Spinal cord (tissue), 10 donors: ENCODE data around the gene SLC12A7. TPM values are rescaled to one million over a fixed set of nuclear protein-coding genes. Genes with fewer than 3 reads are reported as not detected.

Experiments used
- DNase-seq, 6 donors: peaks; one replicate each; pipeline versions ENCODE4 v3.0.0 to v3.0.0-alpha.2; 2013 to 2015; ENCODE audit warnings: low spot score in 6 of 6, low read depth in 4 of 6
- H3K27ac ChIP-seq: one replicate; pipeline ENCODE4 v1.5.1; 2013; ENCODE audit warnings: low read depth, low read length, control low read depth
- H3K27me3 ChIP-seq: one replicate; pipeline ENCODE4 v1.6.1; 2013; ENCODE audit warnings: low read length; ENCODE audit not compliant: control insufficient read depth, insufficient read depth
- H3K36me3 ChIP-seq: one replicate; pipeline ENCODE4 v1.6.1; 2013; ENCODE audit warnings: low read length; ENCODE audit not compliant: control insufficient read depth, insufficient read depth
- H3K4me1 ChIP-seq: one replicate; pipeline ENCODE4 v1.6.1; 2013; ENCODE audit warnings: low read length; ENCODE audit not compliant: control insufficient read depth, insufficient read depth
- H3K4me3 ChIP-seq: one replicate; pipeline ENCODE4 v1.5.1; 2013; ENCODE audit warnings: low read depth, low read length, control low read depth
- H3K9me3 ChIP-seq: one replicate; pipeline ENCODE4 v1.6.1; 2013; ENCODE audit warnings: low read length; ENCODE audit not compliant: control insufficient read depth, insufficient read depth
- WGBS: methylation state at CpG from one replicate; pipeline ENCODE4 v1.1.5; 2013; ENCODE audit warnings: missing lambda C conversion rate; ENCODE audit not compliant: insufficient coverage; 5-methylcytosine and 5-hydroxymethylcytosine counted together
- polyA plus RNA-seq, 2 donors: library from polyadenylated mRNA; unstranded; fragments of 120-200 nt; gene quantifications; one replicate each; pipeline ENCODE4 v1.2.1, GENCODE V29; 2013; ENCODE audit not compliant: insufficient read length in 2 of 2
- total RNA-seq, 2 donors: library from RNA; depleted of rRNA in 1 of 2; stranded (reverse); fragments of 120-200 nt in 1 of 2; fragments of >200 nt in 1 of 2; gene quantifications; one replicate each; pipeline versions ENCODE4 v1.2.3 to v1.2.4, GENCODE V29; 2013 to 2014
- donor health status: healthy.

Gene SLC12A7
- total and polyA plus RNA-seq, 4 donors, result 8.7 to 21.3 (median 16.4) TPM

DNA sequence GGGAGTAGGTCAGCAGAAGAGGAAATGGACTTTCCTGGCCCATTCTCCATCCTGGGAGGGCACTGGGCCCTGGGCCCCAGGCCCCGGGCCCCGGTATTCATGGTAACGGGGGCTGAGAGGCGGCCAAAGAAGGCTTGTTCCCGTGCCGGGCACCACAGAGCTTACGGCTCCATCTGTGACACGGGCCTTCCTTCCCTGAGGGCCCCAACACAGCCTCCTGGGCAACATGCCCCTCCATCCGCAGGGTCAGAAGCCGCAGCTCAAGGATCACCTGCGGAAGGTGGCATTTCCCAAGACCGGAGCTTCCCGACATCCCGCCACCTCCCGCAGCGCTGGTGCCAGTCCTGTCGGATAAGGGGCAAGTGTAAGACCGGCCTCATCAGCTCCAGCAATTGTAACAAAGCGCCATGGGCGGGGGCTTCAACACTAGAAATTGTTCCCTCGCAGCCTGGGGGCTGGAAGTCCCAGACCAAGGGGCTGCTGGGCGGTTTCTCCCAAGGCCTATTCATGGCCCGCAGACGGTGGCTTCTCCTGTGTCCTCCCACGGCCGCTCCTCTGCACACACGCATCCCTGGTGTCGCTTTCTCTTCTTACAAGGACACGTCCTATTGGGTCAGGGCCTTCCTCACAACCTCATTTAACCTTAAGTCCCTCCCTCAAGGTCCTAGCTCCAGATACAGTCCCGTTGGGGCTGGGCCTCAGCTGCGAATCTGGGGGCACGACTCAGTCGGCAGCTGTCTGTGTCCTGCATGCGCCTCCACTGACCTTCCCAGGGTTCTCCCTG lies 31.2 kb upstream of the SLC12A7 start:
- Histone ChIP-seq H3K4me3 (no peak overlapping the region), H3K4me1 (peaks cover 15% of the 10 kb centered on the region), H3K27ac (no peak overlapping the region), H3K27me3 (no peaks in the 10 kb centered on the region), H3K36me3 (peaks cover 5% of the 10 kb centered on the region), H3K9me3 (no peaks in the 10 kb centered on the region)
- no peak for DNase-seq
- WGBS, result 84% methylated on average over 34 of the region's 34 CpGs

- Histone ChIP-seq H3K27ac (no peak overlapping the region), H3K4me1 (peaks cover 15% of the 10 kb centered on the region), H3K9me3 (no peaks in the 10 kb centered on the region), H3K4me3 (no peak overlapping the region), H3K36me3 (peaks cover 5% of the 10 kb centered on the region), H3K27me3 (no peaks in the 10 kb centered on the region)
- 45% methylated on average over 5 of the region's 6 CpGs for WGBS
- DNase-seq, result no peak
Observed at GRCh38 chr5:1141834-1142233, 30.0 kb upstream of the SLC12A7 start.

GRCh38 chr5:1140818-1141189 lies 28.9 kb upstream of the SLC12A7 start:
- Histone ChIP-seq H3K27ac (no peak overlapping the region), H3K9me3 (no peaks in the 10 kb centered on the region), H3K27me3 (no peaks in the 10 kb centered on the region), H3K4me3 (no peak overlapping the region), H3K36me3 (peaks cover 5% of the 10 kb centered on the region), H3K4me1 (peaks cover 16% of the 10 kb centered on the region)
- no peak for DNase-seq
- 85% methylated on average over 15 of the region's 15 CpGs for WGBS

- Histone ChIP-seq H3K4me1 (peaks cover 16% of the 10 kb centered on the region), H3K4me3 (no peak overlapping the region), H3K9me3 (no peaks in the 10 kb centered on the region), H3K36me3 (peaks cover 5% of the 10 kb centered on the region), H3K27ac (no peak overlapping the region), H3K27me3 (no peaks in the 10 kb centered on the region)
- WGBS, result 62% methylated on average over 16 of the region's 23 CpGs
- DNase-seq, result peak in 2 of 6 donors; percentile 33 to 39
Observed at GRCh38 chr5:1140171-1140817, 28.4 kb upstream of the SLC12A7 start.

DNA sequence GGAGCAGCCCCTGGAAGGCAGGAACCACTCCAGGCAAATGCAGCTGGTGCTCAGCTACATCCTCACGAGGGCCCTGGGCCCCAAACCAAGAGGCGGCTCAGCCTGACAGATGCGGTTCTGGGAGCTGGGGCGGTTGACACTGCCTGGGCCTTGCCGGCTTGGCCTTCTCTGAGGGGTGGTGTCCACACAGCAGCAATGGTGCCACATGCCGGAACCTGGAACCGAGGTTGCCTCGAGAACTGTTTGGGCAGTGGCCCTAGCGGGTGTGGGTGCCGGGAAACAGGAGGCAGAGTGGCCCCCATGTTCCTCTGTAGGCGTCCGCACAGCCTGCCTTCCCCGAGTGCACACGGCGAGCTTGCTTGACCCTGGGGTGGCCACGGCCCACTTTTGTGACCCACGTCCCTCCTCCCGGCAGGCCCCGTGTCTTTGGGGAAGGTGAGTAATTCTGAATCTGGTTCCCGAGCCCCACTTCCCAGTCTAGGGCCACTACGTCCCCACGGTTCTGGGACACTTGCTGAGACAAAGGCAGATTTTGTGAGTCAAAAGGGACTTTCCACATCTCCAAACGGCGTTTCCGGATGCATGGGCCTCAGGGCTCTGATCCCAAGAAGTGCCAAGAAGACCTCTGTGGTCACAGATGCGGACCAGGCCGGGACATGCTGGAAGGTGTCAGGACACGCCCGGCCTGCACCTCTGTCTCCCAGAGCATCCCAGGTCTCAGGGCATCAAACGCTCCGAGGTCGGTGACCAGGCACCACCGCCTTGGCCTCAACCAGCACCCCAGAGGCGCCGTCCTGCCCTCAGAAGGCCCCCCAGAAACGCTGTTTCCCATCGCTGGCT lies 27.7 kb upstream of the SLC12A7 start:
- DNase-seq, result no peak
- Histone ChIP-seq H3K4me1 (peaks cover 16% of the 10 kb centered on the region), H3K9me3 (no peaks in the 10 kb centered on the region), H3K36me3 (peaks cover 5% of the 10 kb centered on the region), H3K4me3 (no peak overlapping the region), H3K27ac (no peak overlapping the region), H3K27me3 (no peaks in the 10 kb centered on the region)
- WGBS, result 94% methylated on average over 36 of the region's 37 CpGs

- H3K36me3 ChIP-seq, result peaks cover 5% of the 10 kb centered on the region
- H3K27me3 ChIP-seq, result no peaks in the 10 kb centered on the region
- no peak for DNase-seq
- H3K4me3 ChIP-seq, result no peak overlapping the region
- 89% methylated on average over 10 of the region's 16 CpGs for WGBS
- H3K9me3 ChIP-seq, result no peaks in the 10 kb centered on the region
- no peak overlapping the region for H3K27ac ChIP-seq
- peaks cover 17% of the 10 kb centered on the region for H3K4me1 ChIP-seq
Observed at GRCh38 chr5:1138445-1139245, 26.8 kb upstream of the SLC12A7 start.

DNA sequence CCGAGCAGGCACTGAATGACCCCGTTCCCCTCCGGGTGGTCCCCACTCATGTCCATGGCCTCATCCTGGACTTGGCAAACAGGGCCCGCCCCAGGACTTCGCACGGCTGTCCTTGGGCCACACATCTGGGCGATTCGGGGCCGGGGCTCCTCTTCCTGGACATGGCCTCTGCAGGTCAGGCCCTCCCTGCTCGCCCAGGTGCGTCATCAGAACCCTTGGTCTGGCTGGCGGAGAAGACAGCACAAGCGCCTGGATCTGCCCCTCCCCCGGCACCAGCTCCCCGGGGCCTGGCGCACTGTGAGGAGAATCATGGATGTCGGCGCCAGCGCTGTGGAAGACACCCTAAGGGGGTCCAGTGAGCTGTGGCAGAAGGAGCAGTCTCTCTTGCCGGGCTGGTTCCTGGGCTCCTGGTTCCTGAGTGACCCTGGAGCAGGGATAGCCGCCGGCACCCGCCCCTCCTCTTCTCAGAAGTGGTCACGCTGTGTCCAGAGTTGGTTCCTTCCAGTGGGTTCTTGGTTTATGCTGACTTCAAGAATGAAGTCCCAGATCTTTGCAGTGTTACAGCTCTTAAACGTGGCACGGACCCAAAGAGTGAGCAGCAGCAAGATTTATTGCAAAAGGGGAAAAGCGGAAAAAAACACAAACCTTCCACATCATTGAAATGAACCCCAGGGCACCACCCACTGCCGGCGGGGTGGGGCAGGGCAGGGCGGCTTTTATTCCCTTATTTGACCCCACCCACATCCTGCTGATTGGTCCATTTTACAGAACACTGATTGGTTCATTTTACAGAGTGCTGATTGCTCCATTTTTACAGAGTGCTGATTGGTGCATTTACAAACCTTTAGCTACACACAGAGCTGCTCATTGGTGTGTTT lies 25.9 kb upstream of the SLC12A7 start:
- no peaks in the 10 kb centered on the region for H3K27me3 ChIP-seq
- H3K9me3 ChIP-seq, result no peaks in the 10 kb centered on the region
- no peak for DNase-seq
- H3K4me1 ChIP-seq, result peaks cover 23% of the 10 kb centered on the region
- no peak overlapping the region for H3K4me3 ChIP-seq
- no peak overlapping the region for H3K27ac ChIP-seq
- WGBS, result 89% methylated on average over 25 of the region's 30 CpGs
- H3K36me3 ChIP-seq, result peaks cover 5% of the 10 kb centered on the region

GRCh38 chr5:1136814-1137213 lies 25.0 kb upstream of the SLC12A7 start:
- 99% methylated on average over 8 of the region's 8 CpGs for WGBS
- Histone ChIP-seq H3K9me3 (no peaks in the 10 kb centered on the region), H3K4me3 (no peak overlapping the region)

More at GRCh38 chr5:1136814-1137213, 25.0 kb upstream of the SLC12A7 start:
- DNase-seq, result no peak
- Histone ChIP-seq H3K27me3 (no peaks in the 10 kb centered on the region), H3K4me1 (peaks cover 23% of the 10 kb centered on the region), H3K27ac (no peak overlapping the region), H3K36me3 (peaks cover 5% of the 10 kb centered on the region)
